ENCODE results near the gene MCF2L2.

MCF2L2 gene

GRCh38 chr3:183203670-183204069 is 224.7 kb downstream of the MCF2L2 start:
- no peak for TF ChIP-seq EZH2 (IDR thresholded peaks at IDR 0.05)
- TF ChIP-seq FOXP2 (optimal IDR thresholded peaks at IDR 0.05; ENCODE audit: control extremely low read depth, extremely low read length, insufficient read depth), result no peak
- TF ChIP-seq POLR2AphosphoS5 (IDR thresholded peaks at IDR 0.05; ENCODE audit: borderline replicate concordance, low read depth, low read length), result no peak
- H3K9me3 ChIP-seq (ENCODE audit: low read depth, low read length), result peaks cover 13% of the 10 kb centered on the region; the same call in 1 of the 2 replicates
- H3K36me3 ChIP-seq (ENCODE audit: insufficient read depth, low read length), result no peaks in the 10 kb centered on the region
- H3K4me3 ChIP-seq, result no peak overlapping the region
- H3K27ac ChIP-seq, result no peak overlapping the region
- H3K9ac ChIP-seq (ENCODE audit: insufficient read length), result no peak overlapping the region
- no peak for DNase-seq (ENCODE audit: low read depth, low spot score)

GRCh38 chr3:183202004-183202722 is 226.3 kb downstream of the MCF2L2 start:
- TF ChIP-seq EZH2 (IDR thresholded peaks at IDR 0.05) (no peak), POLR2AphosphoS5 (IDR thresholded peaks at IDR 0.05; ENCODE audit: borderline replicate concordance, low read depth, low read length) (no peak), FOXP2 (optimal IDR thresholded peaks at IDR 0.05; ENCODE audit: control extremely low read depth, extremely low read length, insufficient read depth) (no peak)
- H3K36me3 ChIP-seq (ENCODE audit: insufficient read depth, low read length), result no peaks in the 10 kb centered on the region
- peaks cover 13% of the 10 kb centered on the region; the same call in 1 of the 2 replicates for H3K9me3 ChIP-seq (ENCODE audit: low read depth, low read length)
- H3K9ac ChIP-seq (ENCODE audit: insufficient read length), result no peak overlapping the region
- no peak for DNase-seq (ENCODE audit: low read depth, low spot score)
- no peak overlapping the region for H3K4me3 ChIP-seq
- no peak overlapping the region for H3K27ac ChIP-seq

GRCh38 chr3:183198939-183199338 is 229.5 kb downstream of the MCF2L2 start:
- DNase-seq (ENCODE audit: low read depth, low spot score), result no peak
- no peak for TF ChIP-seq EZH2 (IDR thresholded peaks at IDR 0.05)
- TF ChIP-seq POLR2AphosphoS5 (IDR thresholded peaks at IDR 0.05; ENCODE audit: borderline replicate concordance, low read depth, low read length), result no peak
- no peak for TF ChIP-seq FOXP2 (optimal IDR thresholded peaks at IDR 0.05; ENCODE audit: control extremely low read depth, extremely low read length, insufficient read depth)
- H3K27ac ChIP-seq, result no peak overlapping the region
- H3K36me3 ChIP-seq (ENCODE audit: insufficient read depth, low read length), result no peaks in the 10 kb centered on the region
- peaks cover 12% of the 10 kb centered on the region; the same call in 1 of the 2 replicates for H3K9me3 ChIP-seq (ENCODE audit: low read depth, low read length)
- H3K9ac ChIP-seq (ENCODE audit: insufficient read length), result no peak overlapping the region
- no peak overlapping the region for H3K4me3 ChIP-seq

GRCh38 chr3:183197734-183198133 is 230.7 kb downstream of the MCF2L2 start:
- H3K36me3 ChIP-seq (ENCODE audit: insufficient read depth, low read length), result no peaks in the 10 kb centered on the region
- H3K27ac ChIP-seq, result no peak overlapping the region
- no peak overlapping the region for H3K9ac ChIP-seq (ENCODE audit: insufficient read length)
- no peak overlapping the region for H3K4me3 ChIP-seq
- DNase-seq (ENCODE audit: low read depth, low spot score), result no peak
- 0 out of 2 replicates have a peak, but pooled peaks cover 3% of the 10 kb centered on the region for H3K9me3 ChIP-seq (ENCODE audit: low read depth, low read length)
- TF ChIP-seq FOXP2 (optimal IDR thresholded peaks at IDR 0.05; ENCODE audit: control extremely low read depth, extremely low read length, insufficient read depth) (no peak), EZH2 (IDR thresholded peaks at IDR 0.05) (no peak), POLR2AphosphoS5 (IDR thresholded peaks at IDR 0.05; ENCODE audit: borderline replicate concordance, low read depth, low read length) (no peak)

GRCh38 chr3:183195266-183195665 is 233.2 kb downstream of the MCF2L2 start:
- Histone ChIP-seq H3K4me3 (no peak overlapping the region), H3K27ac (no peak overlapping the region), H3K9ac (ENCODE audit: insufficient read length) (no peak overlapping the region), H3K36me3 (ENCODE audit: insufficient read depth, low read length) (no peaks in the 10 kb centered on the region), H3K9me3 (ENCODE audit: low read depth, low read length) (no peaks in the 10 kb centered on the region)
- DNase-seq (ENCODE audit: low read depth, low spot score), result no peak
- TF ChIP-seq POLR2AphosphoS5 (IDR thresholded peaks at IDR 0.05; ENCODE audit: borderline replicate concordance, low read depth, low read length), result no peak
- TF ChIP-seq EZH2 (IDR thresholded peaks at IDR 0.05), result no peak
- TF ChIP-seq FOXP2 (optimal IDR thresholded peaks at IDR 0.05; ENCODE audit: control extremely low read depth, extremely low read length, insufficient read depth), result no peak

GRCh38 chr3:183193762-183194689 is 234.4 kb downstream of the MCF2L2 start:
- no peak overlapping the region for H3K4me3 ChIP-seq
- DNase-seq (ENCODE audit: low read depth, low spot score), result no peak
- no peaks in the 10 kb centered on the region for H3K36me3 ChIP-seq (ENCODE audit: insufficient read depth, low read length)
- no peak overlapping the region for H3K9ac ChIP-seq (ENCODE audit: insufficient read length)
- TF ChIP-seq FOXP2 (optimal IDR thresholded peaks at IDR 0.05; ENCODE audit: control extremely low read depth, extremely low read length, insufficient read depth) (no peak), POLR2AphosphoS5 (IDR thresholded peaks at IDR 0.05; ENCODE audit: borderline replicate concordance, low read depth, low read length) (no peak), EZH2 (IDR thresholded peaks at IDR 0.05) (no peak)
- no peaks in the 10 kb centered on the region for H3K9me3 ChIP-seq (ENCODE audit: low read depth, low read length)
- no peak overlapping the region for H3K27ac ChIP-seq

GRCh38 chr3:183192650-183193300 is 235.6 kb downstream of the MCF2L2 start:
- no peak for DNase-seq (ENCODE audit: low read depth, low spot score)
- Histone ChIP-seq H3K9ac (ENCODE audit: insufficient read length) (no peak overlapping the region), H3K9me3 (ENCODE audit: low read depth, low read length) (no peaks in the 10 kb centered on the region), H3K4me3 (no peak overlapping the region), H3K27ac (no peak overlapping the region), H3K36me3 (ENCODE audit: insufficient read depth, low read length) (no peaks in the 10 kb centered on the region)
- TF ChIP-seq FOXP2 (optimal IDR thresholded peaks at IDR 0.05; ENCODE audit: control extremely low read depth, extremely low read length, insufficient read depth), result no peak
- no peak for TF ChIP-seq POLR2AphosphoS5 (IDR thresholded peaks at IDR 0.05; ENCODE audit: borderline replicate concordance, low read depth, low read length)
- no peak for TF ChIP-seq EZH2 (IDR thresholded peaks at IDR 0.05)

- Histone ChIP-seq H3K27ac (no peak overlapping the region), H3K9me3 (ENCODE audit: low read depth, low read length) (no peaks in the 10 kb centered on the region), H3K9ac (ENCODE audit: insufficient read length) (no peak overlapping the region), H3K36me3 (ENCODE audit: insufficient read depth, low read length) (no peaks in the 10 kb centered on the region), H3K4me3 (no peak overlapping the region)
- TF ChIP-seq POLR2AphosphoS5 (IDR thresholded peaks at IDR 0.05; ENCODE audit: borderline replicate concordance, low read depth, low read length), result no peak
- no peak for TF ChIP-seq FOXP2 (optimal IDR thresholded peaks at IDR 0.05; ENCODE audit: control extremely low read depth, extremely low read length, insufficient read depth)
- no peak for TF ChIP-seq EZH2 (IDR thresholded peaks at IDR 0.05)
- DNase-seq (ENCODE audit: low read depth, low spot score), result no peak
Measured at GRCh38 chr3:183189641-183190040, 238.8 kb downstream of the MCF2L2 start.

Measured in SK-N-MC (cell line).